Measurements from ENCODE around the gene IPCEF1.
A peak's percentile ranks its signal among the peaks of the same experiment; 100 is the strongest.

IPCEF1 gene

GRCh38 chr6:154289818-154290508 is 66.6 kb downstream of the IPCEF1 start:
- DNase-seq, result no peak

DNA sequence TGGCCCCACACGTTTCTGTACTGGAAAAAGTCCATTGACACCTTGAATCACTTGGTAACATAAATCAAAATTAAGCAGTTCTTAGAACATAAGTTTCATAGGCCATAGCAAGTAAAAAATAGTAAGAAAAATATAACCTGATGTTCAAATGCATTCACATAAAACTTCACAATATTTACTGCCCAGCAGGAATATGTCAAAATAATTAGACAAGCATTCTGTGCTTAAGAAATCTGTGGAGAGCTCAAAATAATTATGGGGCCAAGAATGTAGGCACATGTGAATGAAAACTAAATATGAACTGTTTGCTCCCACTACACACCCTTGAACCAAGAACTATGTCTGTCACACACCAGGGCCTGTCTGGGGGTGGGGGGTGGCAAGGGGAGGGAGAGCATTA is 70.8 kb downstream of the IPCEF1 start:
- DNase-seq, result no peak

GRCh38 chr6:154284313-154284853 is 72.2 kb downstream of the IPCEF1 start:
- no peak for DNase-seq

GRCh38 chr6:154280521-154280920 is 76.1 kb downstream of the IPCEF1 start:
- no peak for DNase-seq

- DNase-seq, result no peak
Measured at GRCh38 chr6:154277629-154278017, 79.0 kb downstream of the IPCEF1 start.

GRCh38 chr6:154276810-154277628 is 79.6 kb downstream of the IPCEF1 start:
- no peak for DNase-seq

- no peak for DNase-seq
Measured at GRCh38 chr6:154274168-154274567, 82.4 kb downstream of the IPCEF1 start.

GRCh38 chr6:154268486-154268885 is 88.1 kb downstream of the IPCEF1 start:
- DNase-seq, result no peak

DNA sequence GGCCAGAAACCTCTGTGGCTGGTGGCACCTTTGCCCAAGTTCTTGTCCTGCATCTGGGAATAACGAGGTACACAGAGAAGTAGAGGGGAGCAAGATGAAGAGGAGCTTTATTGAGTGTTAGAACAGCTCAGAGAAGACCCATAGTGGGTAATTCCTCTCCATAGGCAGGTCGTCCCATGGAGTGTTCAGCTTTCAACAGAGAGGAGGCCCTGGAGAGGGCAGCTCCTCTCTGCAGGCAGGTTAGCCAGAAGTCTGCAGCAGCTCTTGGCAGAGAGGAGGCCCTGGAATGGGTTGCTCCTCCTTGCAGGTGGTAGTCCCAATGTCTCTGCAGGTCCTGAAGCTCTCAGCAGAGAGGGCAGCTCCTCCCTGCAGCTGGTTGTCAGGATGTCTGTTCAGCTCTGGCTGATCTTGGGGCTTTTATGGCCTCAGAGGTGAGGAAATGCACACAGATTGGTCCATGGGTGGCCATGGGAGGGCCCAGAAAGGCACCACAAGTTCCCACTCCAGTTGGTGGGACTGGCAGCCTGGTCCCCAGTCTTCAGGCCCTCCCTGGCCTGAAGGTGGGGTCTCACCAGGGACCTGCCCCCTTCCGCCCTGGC is 89.0 kb downstream of the IPCEF1 start:
- no peak for DNase-seq

GRCh38 chr6:154266560-154267099 is 90.0 kb downstream of the IPCEF1 start:
- no peak for DNase-seq

- DNase-seq, result no peak
Measured at GRCh38 chr6:154261688-154262397, 94.8 kb downstream of the IPCEF1 start.

DNA sequence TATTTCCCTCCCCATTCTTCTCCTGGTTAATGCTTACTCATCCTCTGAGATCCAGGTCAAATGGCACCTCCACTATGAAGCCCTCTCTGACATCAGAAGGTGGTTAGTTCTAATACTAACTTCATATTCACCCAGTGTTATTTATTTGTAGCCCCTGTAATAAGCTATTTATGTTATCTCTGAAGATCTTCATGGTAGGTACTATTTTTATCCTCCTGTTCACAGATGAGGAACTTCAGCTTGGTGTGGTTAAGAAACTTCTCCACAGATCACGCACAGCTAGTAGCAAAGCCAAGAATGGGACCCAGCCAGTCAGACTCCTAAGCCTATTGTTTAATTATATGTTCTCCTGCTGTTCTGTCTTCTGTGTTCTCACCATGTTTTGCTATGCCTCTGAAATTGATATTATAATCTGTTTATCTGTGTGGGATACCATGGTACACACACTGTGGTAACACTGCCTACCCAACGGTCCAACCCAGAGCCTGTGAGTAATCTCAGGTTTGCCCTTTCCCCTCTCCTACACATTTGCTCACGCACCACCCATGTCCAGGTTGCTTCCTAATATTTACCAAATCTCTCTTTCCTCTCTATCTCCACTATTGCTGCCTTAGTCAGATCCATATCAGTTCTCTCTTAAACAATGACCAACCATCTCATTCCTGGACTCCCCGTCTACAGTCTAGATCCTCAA is 98.4 kb downstream of the IPCEF1 start:
- DNase-seq, result no peak

DNA sequence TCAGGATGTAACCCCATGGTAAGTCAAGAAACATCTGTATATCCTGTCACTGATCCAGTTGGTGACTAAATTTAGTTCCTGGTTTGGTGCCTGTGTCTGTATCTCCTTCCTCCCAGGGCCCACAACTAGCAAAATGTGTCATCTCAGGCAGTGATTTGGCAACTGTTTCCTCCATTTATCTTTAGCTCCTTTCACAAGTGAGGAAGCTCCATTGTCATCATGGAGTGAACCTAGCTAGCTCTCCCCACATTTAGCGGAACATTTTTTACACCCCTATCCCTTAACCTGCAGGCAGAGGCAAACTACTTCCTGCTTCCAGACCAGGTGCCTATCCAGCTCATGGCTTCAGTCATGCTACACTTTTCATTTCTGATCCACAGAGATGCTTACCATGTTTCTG is 99.5 kb downstream of the IPCEF1 start:
- DNase-seq, result peak; percentile 33

DNA sequence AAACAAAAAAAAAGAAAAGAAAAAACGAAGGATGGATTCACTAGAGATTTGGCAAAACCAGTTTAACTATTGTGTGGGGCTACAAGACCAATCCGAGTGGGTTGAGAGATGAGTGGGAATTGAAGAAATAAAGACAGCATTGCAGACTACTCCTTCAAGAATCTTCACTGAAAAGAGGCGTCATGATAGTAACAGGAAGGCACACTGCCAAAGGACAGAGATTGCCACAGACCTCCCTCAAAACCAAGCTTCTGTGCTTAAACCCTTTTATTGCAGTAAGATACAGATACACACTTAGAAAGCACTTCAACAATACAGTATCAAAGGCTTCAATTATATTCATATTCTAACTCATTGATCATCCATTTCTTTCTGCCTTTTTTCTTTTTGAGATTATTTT is 103.9 kb downstream of the IPCEF1 start:
- no peak for DNase-seq

- DNase-seq, result no peak
Measured at GRCh38 chr6:154251116-154251515, 105.5 kb downstream of the IPCEF1 start.

DNA sequence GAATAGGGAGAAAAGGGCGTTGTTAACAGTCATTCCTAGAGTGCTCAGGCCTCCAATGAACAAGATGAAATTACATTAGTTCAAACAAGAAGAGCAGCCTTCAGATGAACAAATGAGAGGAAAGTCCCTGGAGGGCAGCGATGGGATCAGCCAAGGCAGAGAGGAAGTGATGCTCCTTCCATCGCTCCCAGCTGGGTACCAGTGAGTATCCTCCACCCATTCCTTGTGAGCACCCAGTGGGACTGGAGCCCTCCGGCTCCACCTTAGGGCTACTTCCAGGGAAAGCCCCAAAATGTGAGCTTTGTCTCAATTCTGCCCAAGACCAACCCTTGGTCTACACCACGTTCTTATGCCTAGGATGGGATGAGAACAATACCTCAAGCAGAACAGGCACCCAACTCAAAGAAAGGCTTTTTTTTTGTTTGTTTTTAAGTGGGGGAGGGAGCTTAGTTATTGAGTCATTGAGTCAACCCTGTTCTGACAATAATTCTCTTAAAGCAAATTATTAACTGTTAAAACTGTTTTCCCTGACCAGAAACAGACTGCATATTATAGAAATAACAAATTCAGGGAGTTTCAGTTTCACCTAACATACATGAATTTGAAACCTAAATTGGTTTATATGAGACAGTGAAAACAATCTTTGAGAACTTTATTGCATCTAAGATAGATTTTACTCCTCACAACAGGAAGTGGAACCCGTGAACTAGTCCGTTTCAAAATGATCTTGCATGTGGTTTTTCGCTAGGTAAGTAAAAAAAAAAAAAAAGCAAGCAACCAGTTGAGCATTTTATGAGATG is 106.9 kb downstream of the IPCEF1 start:
- no peak for DNase-seq

- no peak for DNase-seq
Measured at GRCh38 chr6:154247119-154247861, 109.3 kb downstream of the IPCEF1 start.

DNA sequence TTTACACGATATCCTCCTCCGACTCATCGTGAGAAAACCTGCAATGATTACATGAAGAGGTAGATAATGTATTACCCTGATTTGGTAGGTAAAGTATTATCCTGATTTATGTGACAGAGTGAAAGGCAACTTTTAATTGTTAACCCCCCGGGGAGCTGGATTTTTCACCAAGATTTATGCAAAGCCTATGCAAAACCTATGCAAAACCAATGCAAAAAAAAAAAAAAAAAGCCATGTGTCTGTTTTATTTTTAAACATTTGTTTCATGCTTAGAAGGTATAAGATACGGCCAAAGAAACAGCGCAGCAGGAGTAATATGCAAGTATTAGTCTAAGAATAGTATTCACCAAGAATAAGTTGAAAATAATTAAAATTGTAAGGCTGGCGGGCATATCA is 109.9 kb downstream of the IPCEF1 start:
- DNase-seq, result no peak

GRCh38 chr6:154245506-154245905 is 111.1 kb downstream of the IPCEF1 start:
- no peak for DNase-seq

All from CD4-positive, alpha-beta T cell treated with Interleukin-15 for 1 hour (primary cell).